A549 (cell line): ENCODE results near the gene RPL9. TPM values are rescaled to one million over a fixed set of nuclear protein-coding genes. Genes with fewer than 3 reads are reported as not detected.
"Not testable (repeated sequence)": the region's sequence is repeated elsewhere in the genome, so short reads cannot be mapped to it uniquely, and the experiment has no call there.

Experiments used
- ATAC-seq, 2 experiments: fragments of 200-7000 bp in 1 of 2; fragments of >200 bp in 1 of 2; cut with Nextera tagmentation in 1 of 2; cut with Tn5 transposase in 1 of 2; 3 replicates each; pipeline versions ENCODE4 v1.8.0 to v1.9.1; 2018 to 2020; ENCODE audit warnings: mild to moderate bottlenecking in 1 of 2, moderate library complexity in 1 of 2
- CTCF ChIA-PET: fragments of 300-600 bp; sonication (Branson Sonifier 250); formaldehyde crosslinking; extraction: SDS; loops from one replicate; lab custom pipeline; 2021; ENCODE audit warnings: antibody characterized with exemption, inconsistent platforms; lab: Yijun Ruan, JAX
- POLR2A ChIA-PET: fragments of 350-600 bp; formaldehyde crosslinking; extraction: SDS; loops from one replicate; lab custom pipeline; 2021; ENCODE audit warnings: antibody characterized with exemption, inconsistent platforms; lab: Yijun Ruan, JAX
- DNase-seq, 2 experiments: peaks; one replicate each; pipeline versions ENCODE4 v3.0.0 to v3.0.0-alpha.2; 2011 to 2016; ENCODE audit warnings: low read depth in 1 of 2, low spot score in 1 of 2
- FAIRE-seq: peaks from 2 replicates; lab custom pipeline; 2011; peaks lifted over from hg19 to GRCh38; lab: Jason Lieb, UNC
- H3K27ac ChIP-seq, 2 experiments: fragments of >200 bp; sonication (Bioruptor Twin); formaldehyde crosslinking; 3 replicates each; pipeline ENCODE4 v1.5.1; 2016 to 2017
- H3K4me1 ChIP-seq: fragments of >200 bp; sonication (Bioruptor Twin); formaldehyde crosslinking; 3 replicates; pipeline ENCODE4 v1.6.1; 2016
- H3K4me2 ChIP-seq: fragments of >200 bp; sonication (Bioruptor Twin); formaldehyde crosslinking; 3 replicates; pipeline ENCODE4 v1.6.1; 2016
- H3K4me3 ChIP-seq: fragments of >200 bp; sonication (Bioruptor Twin); formaldehyde crosslinking; 3 replicates; pipeline ENCODE4 v1.5.1; 2016
- H3K9me3 ChIP-seq: fragments of >200 bp; sonication (Bioruptor Twin); formaldehyde crosslinking; 3 replicates; pipeline ENCODE4 v1.6.1; 2016
- BHLHE40 ChIP-seq: IDR thresholded peaks from 2 replicates; pipeline ENCODE4 v1.6.1; 2012; ENCODE audit warnings: low read depth, low read length, inconsistent platforms
- E2F6 ChIP-seq: IDR thresholded peaks from 2 replicates; pipeline ENCODE4 v1.6.1; 2012; ENCODE audit warnings: low read depth, borderline replicate concordance
- EHF ChIP-seq: fragments of 250-450 bp; sonication (Bioruptor Pico); IDR thresholded peaks from 2 replicates; pipeline ENCODE4 v1.5.0; 2020; ENCODE audit warnings: mild to moderate bottlenecking
- ESRRA ChIP-seq: fragments of 150-350 bp; IDR thresholded peaks from 2 replicates; pipeline ENCODE4 v1.6.1; 2014; ENCODE audit warnings: mild to moderate bottlenecking, low read length, borderline replicate concordance
- GATA3 ChIP-seq: IDR thresholded peaks from 2 replicates; pipeline ENCODE4 v1.6.1; 2012; ENCODE audit warnings: borderline replicate concordance
- HOXA7 ChIP-seq: fragments of 250-450 bp; sonication (Bioruptor Pico); IDR thresholded peaks from 2 replicates; pipeline ENCODE4 v1.5.0; 2020; ENCODE audit warnings: mild to moderate bottlenecking, moderate library complexity
- JUNB ChIP-seq: fragments of >200 bp; sonication (Bioruptor Twin); formaldehyde crosslinking; IDR thresholded peaks from 2 replicates; pipeline ENCODE4 v1.6.1; 2016
- KDM1A ChIP-seq: fragments of 200-600 bp; sonication (generic); IDR thresholded peaks from 2 replicates; pipeline ENCODE4 v1.6.1; 2016; ENCODE audit warnings: low read depth, mild to moderate bottlenecking
- MAFK ChIP-seq: fragments of 450-650 bp; IDR thresholded peaks from 2 replicates; pipeline ENCODE4 v1.6.1; 2014; ENCODE audit not compliant: partially characterized antibody
- NFE2L2 ChIP-seq: fragments of 150-350 bp; conservative IDR thresholded peaks from 2 replicates; pipeline ENCODE4 v1.6.1; 2014; ENCODE audit warnings: low read length
- NPAS2 ChIP-seq: fragments of 250-450 bp; sonication (Bioruptor Pico); IDR thresholded peaks from 2 replicates; pipeline ENCODE4 v1.8.0; 2022; ENCODE audit warnings: mild to moderate bottlenecking, moderate library complexity, borderline replicate concordance
- NR3C1 ChIP-seq: fragments of >200 bp; sonication (Bioruptor Twin); formaldehyde crosslinking; IDR thresholded peaks from 3 replicates; pipeline ENCODE4 v1.6.1; 2017
- PBX3 ChIP-seq: IDR thresholded peaks from 2 replicates; pipeline ENCODE4 v1.6.1; 2012
- RAD21 ChIP-seq, 2 experiments: fragments of >200 bp in 1 of 2; sonication (Bioruptor Twin) in 1 of 2; formaldehyde crosslinking in 1 of 2; IDR thresholded peaks in 1 of 2; conservative IDR thresholded peaks in 1 of 2; 2 replicates in 1 of 2; 3 replicates in 1 of 2; pipeline ENCODE4 v1.6.1; 2012 to 2018; ENCODE audit warnings: inconsistent platforms in 1 of 2
- SMC3 ChIP-seq: fragments of >200 bp; sonication (Bioruptor Twin); formaldehyde crosslinking; IDR thresholded peaks from 3 replicates; pipeline ENCODE4 v1.6.1; 2018; ENCODE audit warnings: inconsistent platforms
- SREBF2 ChIP-seq: fragments of 450-650 bp; IDR thresholded peaks from 2 replicates; pipeline ENCODE4 v1.6.1; 2014; ENCODE audit warnings: mild to moderate bottlenecking, moderate library complexity
- TFCP2L1 ChIP-seq: fragments of 250-450 bp; sonication (Bioruptor Pico); IDR thresholded peaks from 2 replicates; pipeline ENCODE4 v1.5.0; 2021; ENCODE audit warnings: mild to moderate bottlenecking
- TP53 ChIP-seq: fragments of 250-450 bp; sonication (Bioruptor Pico); IDR thresholded peaks from 2 replicates; pipeline ENCODE4 v1.5.0; 2021; ENCODE audit warnings: mild to moderate bottlenecking, moderate library complexity
- WGBS: methylation state at CpG from one replicate; pipeline ENCODE4 v1.1.6; 2017; ENCODE audit errors: missing lambda C conversion rate; 5-methylcytosine and 5-hydroxymethylcytosine counted together
- polyA plus RNA-seq, 4 experiments: library from polyadenylated mRNA; depleted of rRNA in 3 of 4; stranded (reverse); fragments of >200 nt; fragmentation: RNase III in 1 of 4; extraction: RNeasy Plus Mini Kit Qiagen cat#74134 plus additional on column Dnase treatment in 1 of 4; gene quantifications; 2 replicates in 3 of 4; 3 replicates in 1 of 4; pipeline ENCODE4 v1.2.3, GENCODE V29; 2011 to 2017
- TF ChIP-seq, protein P1 (sequence below): fragments of >200 bp; sonication (Bioruptor Twin); formaldehyde crosslinking; IDR thresholded peaks from 3 replicates; pipeline ENCODE4 v1.6.1; 2016

RPL9 gene
- polyA plus RNA-seq, 2 of the 4 experiments (the other 2 are of a cell fraction) = 786 to 1,263 TPM

DNA sequence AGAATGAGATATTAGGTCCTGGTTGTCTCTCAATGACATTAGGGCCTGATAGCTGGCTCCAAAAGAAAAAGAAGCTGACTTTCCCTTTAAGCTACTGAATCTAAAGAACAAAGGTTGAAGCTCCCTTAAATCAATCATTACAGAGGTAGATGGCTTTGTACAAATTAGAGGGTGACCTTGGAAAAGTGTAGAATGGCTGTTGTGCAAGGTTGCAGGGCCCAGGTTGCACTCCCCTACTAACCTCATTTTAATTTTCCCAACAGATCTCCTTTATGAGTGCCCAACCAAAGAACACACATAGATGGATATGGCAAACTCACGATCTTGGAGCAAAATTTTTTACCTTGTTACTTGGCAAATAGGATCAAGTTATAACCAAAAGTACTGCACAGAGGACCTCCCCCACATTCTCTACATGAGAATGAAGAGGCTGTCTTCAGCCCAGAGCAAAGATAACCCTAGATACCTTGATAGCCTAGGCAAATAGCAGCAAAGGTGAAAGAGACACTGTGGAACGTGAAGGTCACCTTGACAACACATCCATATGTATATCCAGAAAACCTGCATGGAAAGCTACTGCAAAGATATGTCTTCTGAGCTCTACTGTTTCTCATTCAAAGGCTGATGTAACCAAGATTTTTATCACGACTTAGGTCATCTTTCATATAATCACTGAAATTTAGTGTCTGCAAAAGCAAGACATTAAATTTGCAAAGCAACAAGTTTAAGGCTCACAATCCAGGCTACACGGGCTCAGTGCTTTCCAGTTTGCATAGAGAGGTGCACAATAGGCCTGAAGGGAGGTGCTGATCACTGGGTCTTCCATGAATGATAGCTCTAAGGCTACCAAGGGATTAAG, 29.0 kb downstream of the RPL9 start:
- Histone ChIP-seq H3K9me3 (no peaks in the 10 kb centered on the region), H3K27ac (no peak overlapping the region), H3K4me3 (no peak overlapping the region), H3K4me2 (no peak overlapping the region), H3K4me1 (no peaks in the 10 kb centered on the region)
- TF ChIP-seq JUNB = no peak
- TF ChIP-seq PBX3 = no peak
- TF ChIP-seq HOXA7 (CRISPR knock-in tag) = no peak
- TF ChIP-seq MAFK = no peak
- TF ChIP-seq, protein P1, sequence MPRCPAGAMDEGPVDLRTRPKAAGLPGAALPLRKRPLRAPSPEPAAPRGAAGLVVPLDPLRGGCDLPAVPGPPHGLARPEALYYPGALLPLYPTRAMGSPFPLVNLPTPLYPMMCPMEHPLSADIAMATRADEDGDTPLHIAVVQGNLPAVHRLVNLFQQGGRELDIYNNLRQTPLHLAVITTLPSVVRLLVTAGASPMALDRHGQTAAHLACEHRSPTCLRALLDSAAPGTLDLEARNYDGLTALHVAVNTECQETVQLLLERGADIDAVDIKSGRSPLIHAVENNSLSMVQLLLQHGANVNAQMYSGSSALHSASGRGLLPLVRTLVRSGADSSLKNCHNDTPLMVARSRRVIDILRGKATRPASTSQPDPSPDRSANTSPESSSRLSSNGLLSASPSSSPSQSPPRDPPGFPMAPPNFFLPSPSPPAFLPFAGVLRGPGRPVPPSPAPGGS = no peak
- no peak for TF ChIP-seq GATA3
- no peak for TF ChIP-seq EHF
- TF ChIP-seq TP53 (CRISPR knock-in tag) = no peak
- no peak for TF ChIP-seq RAD21 (conservative IDR thresholded peaks at IDR 0.05 in 1 of 2, IDR thresholded peaks at IDR 0.05 in 1 of 2)
- no peak for TF ChIP-seq SREBF2
- no peak for TF ChIP-seq E2F6
- TF ChIP-seq NPAS2 (CRISPR knock-in tag) = no peak
- TF ChIP-seq NR3C1 = no peak
- no peak for ATAC-seq
- ChIA-PET POLR2A (interaction anchor here (0.6 kb wide), 1 partner anchor 23 kb away, joined by 5 read pairs; no protein-coding TSS in a partner anchor), CTCF (interaction anchor here (0.7 kb wide), 1 partner anchor 9 kb away, joined by 4 read pairs; no protein-coding TSS in a partner anchor)
- FAIRE-seq = no peak
- no peak for DNase-seq
- WGBS = 78% methylated on average over 4 of the region's 4 CpGs

DNA sequence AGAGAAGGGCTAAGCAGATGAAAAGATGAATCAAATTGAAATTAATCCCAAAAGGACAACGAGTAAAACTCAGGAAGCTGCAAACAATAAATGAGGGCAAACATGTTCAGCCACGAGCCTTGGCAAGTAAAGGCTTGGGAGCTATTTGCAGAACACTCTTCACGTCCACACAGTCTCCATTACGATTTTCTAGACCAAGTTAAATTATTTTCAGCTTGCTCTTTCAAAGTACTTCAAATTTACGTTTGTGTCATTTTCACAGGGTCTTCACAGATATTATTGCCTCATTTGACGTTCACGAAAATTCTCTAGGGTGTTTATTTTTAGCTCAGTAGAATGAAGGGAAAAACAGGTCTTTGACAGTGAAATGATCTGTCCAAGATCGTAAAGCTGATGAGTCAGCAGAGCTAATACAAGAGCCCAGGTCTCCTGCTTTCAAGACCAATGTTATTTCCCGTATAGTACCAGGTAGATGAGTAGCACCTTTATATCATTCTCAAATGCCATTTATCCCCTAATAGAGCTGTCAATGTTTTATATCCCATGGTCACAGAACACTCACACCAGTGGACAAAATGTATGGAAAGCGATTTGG, 31.1 kb downstream of the RPL9 start:
- WGBS = 60% methylated on average over 10 of the region's 10 CpGs
- TF ChIP-seq BHLHE40 = no peak
- TF ChIP-seq MAFK = peak; percentile 87
- TF ChIP-seq, all 56 proteins: peak for 1
- Histone ChIP-seq H3K9me3 (no peaks in the 10 kb centered on the region), H3K4me3 (no peak overlapping the region), H3K4me2 (no peak overlapping the region), H3K4me1 (no peaks in the 10 kb centered on the region), H3K27ac (no peak overlapping the region)
- DNase-seq (no peak), FAIRE-seq (no peak), ATAC-seq (no peak)
- ChIA-PET CTCF (interaction anchor here (0.8 to 1.5 kb wide), 2 partner anchors 8 to 21 kb away, joined by 3 to 4 read pairs; partner anchors contain the start of gene KLB), POLR2A (interaction anchor here (1.0 kb wide), 1 partner anchor 23 kb away, joined by 3 read pairs; no protein-coding TSS in a partner anchor)

- ATAC-seq (no peak), FAIRE-seq (no peak), DNase-seq (no peak)
- Histone ChIP-seq H3K27ac (no peak overlapping the region), H3K9me3 (no peaks in the 10 kb centered on the region), H3K4me3 (no peak overlapping the region), H3K4me2 (no peak overlapping the region), H3K4me1 (no peaks in the 10 kb centered on the region)
- TF ChIP-seq SMC3 = no peak
- no peak for TF ChIP-seq SREBF2
- TF ChIP-seq NPAS2 (CRISPR knock-in tag) = no peak
- no peak for TF ChIP-seq ESRRA
- no peak for TF ChIP-seq TFCP2L1 (CRISPR knock-in tag)
- no peak for TF ChIP-seq NFE2L2
- no peak for TF ChIP-seq KDM1A
- ChIA-PET POLR2A (interaction anchor here (1.0 kb wide), 1 partner anchor 23 kb away, joined by 3 read pairs; no protein-coding TSS in a partner anchor), CTCF (interaction anchor here (0.8 kb wide), 1 partner anchor 9 kb away, joined by 3 read pairs; no protein-coding TSS in a partner anchor)
- WGBS = 94% methylated on average over 1 of the region's 1 CpG
Measured at GRCh38 chr4:39426728-39427127, 32.0 kb downstream of the RPL9 start.

DNA sequence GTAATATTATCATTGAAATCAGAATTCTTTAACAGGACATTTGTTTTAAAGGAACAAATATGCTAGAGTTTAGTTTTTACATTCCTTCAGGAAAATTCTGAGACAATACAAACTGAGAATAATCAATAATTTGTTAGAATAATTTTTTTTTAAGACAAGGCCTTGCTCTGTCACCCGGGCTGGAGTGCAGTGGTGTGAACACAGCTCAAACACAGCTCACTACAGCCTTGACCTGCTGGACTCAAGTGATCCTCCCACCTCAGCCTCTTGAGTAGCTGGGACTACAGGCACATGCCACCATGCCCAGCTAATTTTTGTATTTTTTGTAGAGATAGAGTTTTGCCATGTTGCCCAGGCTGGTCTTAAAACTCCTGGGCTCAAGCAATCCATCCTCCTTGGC, 33.4 kb downstream of the RPL9 start:
- H3K4me1 ChIP-seq, H3K4me2 ChIP-seq, H3K27ac ChIP-seq, FAIRE-seq, ATAC-seq, DNase-seq, POLR2A ChIA-PET, H3K4me3 ChIP-seq, H3K9me3 ChIP-seq: not testable (repeated sequence)
- 77% methylated on average over 1 of the region's 1 CpG for WGBS
- CTCF ChIA-PET = interaction anchor here (1.9 kb wide), 1 partner anchor 8 kb away, joined by 4 read pairs; no protein-coding TSS in a partner anchor
